ENCODE results near the gene CNN2.
A peak's percentile ranks its signal among the peaks of the same experiment; 100 is the strongest.

The CNN2 gene

GRCh38 chr19:1015061-1015781 lies 11.2 kb upstream of the CNN2 start:
- peaks cover 40% of the 10 kb centered on the region for H3K4me1 Mint-ChIP-seq
- TF ChIP-seq CTCF (IDR thresholded peaks at IDR 0.05): no peak
- no peak for DNase-seq
- no peaks in the 10 kb centered on the region for H3K36me3 Mint-ChIP-seq (ENCODE audit: low read depth)
- H3K27me3 Mint-ChIP-seq (ENCODE audit: low read depth, poor library complexity): no peaks in the 10 kb centered on the region
- H3K27ac Mint-ChIP-seq: no peak overlapping the region
- no peaks in the 10 kb centered on the region for H3K9me3 Mint-ChIP-seq
- H3K4me3 Mint-ChIP-seq: no peak overlapping the region

GRCh38 chr19:1015782-1016646 lies 10.4 kb upstream of the CNN2 start:
- Mint-ChIP-seq H3K27ac (no peak overlapping the region), H3K27me3 (ENCODE audit: low read depth, poor library complexity) (no peaks in the 10 kb centered on the region), H3K4me1 (peaks cover 40% of the 10 kb centered on the region), H3K9me3 (no peaks in the 10 kb centered on the region), H3K4me3 (peak overlapping the region; percentile 30), H3K36me3 (ENCODE audit: low read depth) (no peaks in the 10 kb centered on the region)
- TF ChIP-seq CTCF (IDR thresholded peaks at IDR 0.05): no peak
- no peak for DNase-seq

- DNase-seq: no peak
- no peaks in the 10 kb centered on the region for H3K27me3 Mint-ChIP-seq (ENCODE audit: low read depth, poor library complexity)
- no peaks in the 10 kb centered on the region for H3K36me3 Mint-ChIP-seq (ENCODE audit: low read depth)
- H3K4me3 Mint-ChIP-seq: peak overlapping the region; percentile 50
- H3K9me3 Mint-ChIP-seq: no peaks in the 10 kb centered on the region
- H3K27ac Mint-ChIP-seq: peak overlapping the region; percentile 68
- H3K4me1 Mint-ChIP-seq: peaks cover 40% of the 10 kb centered on the region
- TF ChIP-seq CTCF (IDR thresholded peaks at IDR 0.05): no peak
Measured at GRCh38 chr19:1016647-1017114, 9.7 kb upstream of the CNN2 start.

- Mint-ChIP-seq H3K36me3 (ENCODE audit: low read depth) (no peaks in the 10 kb centered on the region), H3K27me3 (ENCODE audit: low read depth, poor library complexity) (no peaks in the 10 kb centered on the region), H3K4me3 (peak overlapping the region; percentile 50), H3K27ac (peak overlapping the region; percentile 68), H3K4me1 (peaks cover 40% of the 10 kb centered on the region), H3K9me3 (no peaks in the 10 kb centered on the region)
- no peak for TF ChIP-seq CTCF (IDR thresholded peaks at IDR 0.05)
- no peak for DNase-seq
Measured at GRCh38 chr19:1017115-1017905, 9.1 kb upstream of the CNN2 start.

- no peak for DNase-seq
- Mint-ChIP-seq H3K4me3 (no peak overlapping the region), H3K36me3 (ENCODE audit: low read depth) (no peaks in the 10 kb centered on the region), H3K9me3 (no peaks in the 10 kb centered on the region), H3K27me3 (ENCODE audit: low read depth, poor library complexity) (no peaks in the 10 kb centered on the region), H3K27ac (no peak overlapping the region), H3K4me1 (peaks cover 40% of the 10 kb centered on the region)
- no peak for TF ChIP-seq CTCF (IDR thresholded peaks at IDR 0.05)
Measured at GRCh38 chr19:1017906-1018305, 8.5 kb upstream of the CNN2 start.
